Lung (tissue), 12 donors: ENCODE data around the gene ZMYM5. TPM values are rescaled to one million over a fixed set of nuclear protein-coding genes. Genes with fewer than 3 reads are reported as not detected.
A peak's percentile ranks its signal among the peaks of the same experiment; 100 is the strongest.

ENCODE experiments used
- ATAC-seq: fragments of 200-7000 bp; cut with Tn5 transposase; one replicate; pipeline ENCODE4 v1.9.1; 2020; ENCODE audit warnings: moderate number of reproducible peaks; ENCODE audit not compliant: insufficient read depth, low FRiP score
- DNase-seq, 3 donors: peaks; one replicate each; pipeline ENCODE4 v3.0.0-alpha.2; 2013 to 2017
- H3K27ac ChIP-seq, 2 donors: one replicate each; pipeline ENCODE4 v1.5.1; 2013; ENCODE audit warnings: mild to moderate bottlenecking in 2 of 2, moderate library complexity in 2 of 2, control low read depth in 1 of 2, inconsistent platforms in 1 of 2, low read depth in 1 of 2, low read length in 1 of 2
- H3K27me3 ChIP-seq, 3 donors: one replicate each; pipeline ENCODE4 v1.5.1; 2013; ENCODE audit warnings: low read length in 2 of 3; ENCODE audit not compliant: control insufficient read depth in 3 of 3, insufficient read depth in 3 of 3
- H3K36me3 ChIP-seq, 4 donors: one replicate each; pipeline ENCODE4 v1.5.1; 2013; ENCODE audit warnings: low read length in 4 of 4, mild to moderate bottlenecking in 1 of 4, moderate library complexity in 1 of 4; ENCODE audit not compliant: control insufficient read depth in 4 of 4, insufficient read depth in 4 of 4
- H3K4me1 ChIP-seq, 5 donors: one replicate each; pipeline ENCODE4 v1.5.1; 2013; ENCODE audit warnings: low read length in 5 of 5, mild to moderate bottlenecking in 2 of 5, moderate library complexity in 1 of 5; ENCODE audit not compliant: control insufficient read depth in 5 of 5, insufficient read depth in 5 of 5
- H3K4me3 ChIP-seq: one replicate; pipeline ENCODE4 v1.5.1; 2013; ENCODE audit warnings: mild to moderate bottlenecking, control low read depth, moderate library complexity
- H3K9ac ChIP-seq, 2 donors: one replicate each; pipeline ENCODE4 v1.5.1; 2013; ENCODE audit warnings: low read length in 2 of 2, control low read depth in 1 of 2; ENCODE audit not compliant: insufficient read depth in 1 of 2
- H3K9me3 ChIP-seq, 4 donors: one replicate each; pipeline ENCODE4 v1.5.1; 2013; ENCODE audit warnings: low read length in 3 of 4, mild to moderate bottlenecking in 1 of 4, moderate library complexity in 1 of 4; ENCODE audit not compliant: control insufficient read depth in 4 of 4, insufficient read depth in 3 of 4
- CTCF ChIP-seq: IDR thresholded peaks from 2 replicates; pipeline ENCODE4 v1.5.1; 2012; ENCODE audit warnings: mild to moderate bottlenecking; ENCODE audit errors: control extremely low read depth, extremely low read depth
- WGBS, 2 donors: extraction: QIAGEN DNeasy Blood & Tissue Kit; methylation state at CpG; one replicate each; pipeline ENCODE4 v1.1.7; 2013; 5-methylcytosine and 5-hydroxymethylcytosine counted together
- polyA plus RNA-seq, 2 donors: library from polyadenylated mRNA; stranded (reverse); fragments of 200-250 nt; gene quantifications; one replicate each; pipeline ENCODE4 v1.2.1, GENCODE V29; 2013
- total RNA-seq, 2 donors: library from RNA; depleted of rRNA in 1 of 2; stranded (reverse); fragments of >200 nt in 1 of 2; gene quantifications; one replicate each; pipeline ENCODE4 v1.2.1, GENCODE V29; 2014 to 2021
- donor health status: control.
- donor health status: control.
- donor health status: Bipolar disorder and iron deficiency.
- donor health status: healthy.
- donor health status: DM: yes; HTN: yes; CAD: no.

ZMYM5 gene
- total and polyA plus RNA-seq, 4 donors: 5.6 to 32.8 (median 8.6) TPM

- Histone ChIP-seq H3K27me3 (no peaks in the 10 kb centered on the region), H3K4me3 (no peak overlapping the region), H3K36me3 (peaks cover under 1 to 10% (median 3%) of the 10 kb centered on the region in 4 donors), H3K27ac (no peak overlapping the region), H3K9me3 (no peaks in the 10 kb centered on the region), H3K4me1 (peaks cover 0 to 8% (median 0%) of the 10 kb centered on the region in 5 donors), H3K9ac (no peak overlapping the region)
- ATAC-seq: no peak
- TF ChIP-seq CTCF: no peak
- peak in 1 of 3 donors; percentile 3 for DNase-seq
- 33 to 59% methylated on average over 2 of the region's 2 CpGs for WGBS, 2 donors
Observed at GRCh38 chr13:19845758-19846157, 17.7 kb downstream of the ZMYM5 start.

- Histone ChIP-seq H3K9ac (no peak overlapping the region), H3K27ac (no peak overlapping the region), H3K4me1 (no peaks in the 10 kb centered on the region), H3K4me3 (no peak overlapping the region), H3K36me3 (peaks cover 9 to 25% (median 15%) of the 10 kb centered on the region in 4 donors), H3K27me3 (no peaks in the 10 kb centered on the region), H3K9me3 (no peaks in the 10 kb centered on the region)
- TF ChIP-seq CTCF: no peak
- DNase-seq: no peak
- 65 to 84% methylated on average over 4 of the region's 4 CpGs for WGBS, 2 donors
- ATAC-seq: no peak
Observed at GRCh38 chr13:19838865-19839275, 24.6 kb downstream of the ZMYM5 start.

- H3K27me3 ChIP-seq: no peaks in the 10 kb centered on the region
- no peaks in the 10 kb centered on the region for H3K9me3 ChIP-seq
- H3K4me3 ChIP-seq: no peak overlapping the region
- DNase-seq (no peak), ATAC-seq (no peak)
- no peak overlapping the region for H3K27ac ChIP-seq
- H3K36me3 ChIP-seq: peaks cover 11 to 25% (median 16%) of the 10 kb centered on the region in 4 donors
- TF ChIP-seq CTCF: no peak
- 93 to 96% methylated on average over 1 of the region's 1 CpG for WGBS, 2 donors
- no peaks in the 10 kb centered on the region for H3K4me1 ChIP-seq
- H3K9ac ChIP-seq: no peak overlapping the region
Observed at GRCh38 chr13:19836472-19836871, 27.0 kb downstream of the ZMYM5 start.

GRCh38 chr13:19834704-19835103 lies 28.7 kb downstream of the ZMYM5 start:
- WGBS, 2 donors: 92 to 96% methylated on average over 4 of the region's 4 CpGs
- Histone ChIP-seq H3K27ac (no peak overlapping the region), H3K4me1 (no peaks in the 10 kb centered on the region), H3K4me3 (no peak overlapping the region), H3K36me3 (peaks cover 11 to 28% (median 22%) of the 10 kb centered on the region in 4 donors), H3K27me3 (no peaks in the 10 kb centered on the region), H3K9ac (no peak overlapping the region), H3K9me3 (no peaks in the 10 kb centered on the region)
- no peak for ATAC-seq
- no peak for DNase-seq
- no peak for TF ChIP-seq CTCF
